GM20000 (cell line): Measurements from ENCODE around the gene CD177.

ENCODE experiments used
- DNase-seq: peaks from one replicate; pipeline ENCODE4 v3.0.0; 2012; ENCODE audit warnings: low spot score
- TF ChIP-seq, protein P1 (sequence below): IDR thresholded peaks from 2 replicates; pipeline ENCODE4 v1.5.1; 2012; ENCODE audit warnings: mild to moderate bottlenecking, control low read depth; ENCODE audit errors: extremely low read depth, missing control alignments

The CD177 gene

DNA sequence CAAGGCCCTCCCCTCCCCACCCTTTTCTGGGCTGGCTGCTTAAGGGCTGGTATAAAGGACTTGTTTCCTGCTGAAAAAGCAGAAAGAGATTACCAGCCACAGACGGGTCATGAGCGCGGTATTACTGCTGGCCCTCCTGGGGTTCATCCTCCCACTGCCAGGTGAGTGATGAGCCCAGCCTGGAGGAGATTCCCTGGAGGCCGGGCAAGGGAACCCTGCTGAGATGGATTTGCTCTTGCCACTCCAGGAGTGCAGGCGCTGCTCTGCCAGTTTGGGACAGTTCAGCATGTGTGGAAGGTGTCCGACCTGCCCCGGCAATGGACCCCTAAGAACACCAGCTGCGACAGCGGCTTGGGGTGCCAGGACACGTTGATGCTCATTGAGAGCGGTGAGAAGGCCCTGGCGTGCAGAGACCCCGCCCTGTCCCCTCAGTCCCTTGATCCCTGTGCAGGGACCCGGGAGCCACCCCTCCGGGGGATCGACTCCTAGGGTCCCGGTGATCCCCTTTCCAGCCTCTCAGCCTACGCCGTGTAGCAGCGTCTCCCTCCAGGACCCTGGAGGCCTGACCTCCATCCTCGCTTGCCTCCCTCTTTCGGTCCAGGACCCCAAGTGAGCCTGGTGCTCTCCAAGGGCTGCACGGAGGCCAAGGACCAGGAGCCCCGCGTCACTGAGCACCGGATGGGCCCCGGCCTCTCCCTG, at the start of gene CD177:
TSS of gene CD177 (plus strand) at position 81 of the 699 bp plus-strand sequence. CDS start at position 110, 29 bp downstream.
- TF ChIP-seq, protein P1, sequence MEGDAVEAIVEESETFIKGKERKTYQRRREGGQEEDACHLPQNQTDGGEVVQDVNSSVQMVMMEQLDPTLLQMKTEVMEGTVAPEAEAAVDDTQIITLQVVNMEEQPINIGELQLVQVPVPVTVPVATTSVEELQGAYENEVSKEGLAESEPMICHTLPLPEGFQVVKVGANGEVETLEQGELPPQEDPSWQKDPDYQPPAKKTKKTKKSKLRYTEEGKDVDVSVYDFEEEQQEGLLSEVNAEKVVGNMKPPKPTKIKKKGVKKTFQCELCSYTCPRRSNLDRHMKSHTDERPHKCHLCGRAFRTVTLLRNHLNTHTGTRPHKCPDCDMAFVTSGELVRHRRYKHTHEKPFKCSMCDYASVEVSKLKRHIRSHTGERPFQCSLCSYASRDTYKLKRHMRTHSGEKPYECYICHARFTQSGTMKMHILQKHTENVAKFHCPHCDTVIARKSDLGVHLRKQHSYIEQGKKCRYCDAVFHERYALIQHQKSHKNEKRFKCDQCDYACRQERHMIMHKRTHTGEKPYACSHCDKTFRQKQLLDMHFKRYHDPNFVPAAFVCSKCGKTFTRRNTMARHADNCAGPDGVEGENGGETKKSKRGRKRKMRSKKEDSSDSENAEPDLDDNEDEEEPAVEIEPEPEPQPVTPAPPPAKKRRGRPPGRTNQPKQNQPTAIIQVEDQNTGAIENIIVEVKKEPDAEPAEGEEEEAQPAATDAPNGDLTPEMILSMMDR, result no peak

GRCh38 chr19:43305642-43306041, 47.8 kb upstream of the CD177 start:
- TF ChIP-seq, protein P1, result no peak
- no peak for DNase-seq

More for the DNA sequence above, at the start of gene CD177:
- DNase-seq, result no peak

DNA sequence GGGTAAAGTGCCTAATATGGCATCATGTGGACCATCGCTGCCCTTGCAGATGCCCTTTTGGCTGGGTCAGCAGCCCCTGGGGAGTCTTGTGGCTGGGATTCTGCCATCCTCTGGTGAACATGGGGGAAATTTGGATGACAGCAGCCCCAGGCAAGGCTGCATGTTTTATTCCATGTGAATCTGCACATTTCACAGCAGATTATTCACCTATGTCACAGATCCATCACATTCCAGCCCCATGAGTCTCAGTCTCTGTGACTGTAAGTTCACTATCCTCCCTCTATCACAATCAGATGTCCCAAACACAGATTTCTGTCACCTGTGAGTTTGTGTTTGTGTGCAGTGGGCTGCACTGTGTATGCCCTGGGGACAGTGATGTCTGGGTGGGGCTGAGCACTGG, 47.4 kb upstream of the CD177 start:
- no peak for DNase-seq
- TF ChIP-seq, protein P1, result no peak

GRCh38 chr19:43308244-43308815, 45.2 kb upstream of the CD177 start:
- TF ChIP-seq, protein P1, result no peak
- no peak for DNase-seq

DNA sequence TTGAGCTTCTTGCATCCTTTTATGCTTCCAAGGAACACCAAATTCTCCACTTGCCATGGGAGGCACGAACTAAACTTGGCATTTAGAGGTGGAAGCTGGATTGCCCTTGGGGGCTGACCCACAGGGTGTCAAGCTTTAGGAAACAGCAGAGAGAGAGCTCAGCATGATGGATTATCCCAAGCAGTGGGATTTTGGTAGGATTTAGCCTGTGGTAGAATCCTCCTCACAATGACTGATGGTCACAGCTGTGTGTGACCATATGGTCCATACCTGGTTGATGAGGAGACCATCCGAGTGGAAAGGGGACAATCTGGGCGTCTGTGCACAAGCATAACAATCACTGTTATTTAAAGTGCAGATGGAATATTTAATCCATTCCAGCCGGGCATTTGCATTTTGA, 44.0 kb upstream of the CD177 start:
- TF ChIP-seq, protein P1, result no peak
- no peak for DNase-seq

- TF ChIP-seq, protein P1, result no peak
- DNase-seq, result no peak
Measured at GRCh38 chr19:43310221-43310620, 43.3 kb upstream of the CD177 start.

DNA sequence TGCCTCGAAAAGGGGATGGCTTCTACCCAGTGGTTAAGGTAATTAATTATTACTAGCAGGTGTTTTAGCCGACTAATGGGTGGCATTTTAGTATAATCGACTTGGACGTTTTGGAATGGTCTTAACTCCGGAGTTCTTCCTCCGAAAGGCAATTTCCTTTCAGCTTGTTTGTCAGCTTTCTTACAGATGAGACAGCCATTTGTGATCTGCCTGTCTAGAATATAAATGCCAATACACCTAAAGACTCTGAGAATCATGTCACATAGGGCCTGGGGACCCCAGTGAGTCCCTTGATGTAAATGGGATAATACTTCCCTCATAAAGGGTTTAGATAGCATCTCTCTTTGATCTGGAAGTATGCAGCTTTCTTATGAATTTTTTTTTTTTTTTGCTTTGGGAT, 42.2 kb upstream of the CD177 start:
- TF ChIP-seq, protein P1, result no peak
- no peak for DNase-seq
